AG10803 (cell line): ENCODE results near the gene CD99L2.

Experiments
- DNase-seq: peaks from one replicate; pipeline ENCODE4 v3.0.0; 2010; ENCODE audit warnings: low read depth
- H3K4me3 ChIP-seq: 2 replicates; pipeline ENCODE4 v1.5.1; 2011; ENCODE audit warnings: mild to moderate bottlenecking, low read length, control low read depth
- TF ChIP-seq, protein P1 (sequence below): conservative IDR thresholded peaks from 2 replicates; pipeline ENCODE4 v1.5.1; 2011; ENCODE audit warnings: mild to moderate bottlenecking, low read length, control low read depth, inconsistent platforms

CD99L2 gene

DNA sequence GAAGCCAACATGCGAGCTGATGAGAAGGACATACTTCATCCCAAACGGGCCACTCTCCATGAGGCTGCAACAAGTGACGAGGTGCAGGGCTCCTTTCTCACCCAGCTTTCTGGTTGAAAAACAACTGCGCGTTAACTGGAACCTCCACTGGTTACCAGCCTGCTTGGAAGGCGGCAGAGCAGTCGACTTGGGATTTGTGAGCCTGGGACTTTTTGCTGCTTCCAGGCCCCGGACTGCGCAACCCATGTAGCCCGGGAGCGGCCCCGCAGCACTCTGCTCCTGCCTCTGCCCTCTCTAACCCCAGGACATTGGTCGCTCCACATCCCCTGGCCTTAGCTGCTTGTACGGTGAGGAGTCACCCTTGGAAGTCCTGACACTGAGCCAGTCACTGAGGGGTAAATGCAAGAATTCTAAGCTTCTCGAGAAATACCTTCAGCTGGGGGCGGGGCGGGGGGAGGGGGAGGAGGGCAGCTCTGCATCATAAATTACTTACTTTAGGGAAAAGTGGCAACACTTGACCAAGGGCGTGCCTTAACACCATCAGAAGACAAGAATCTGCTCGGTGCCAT, 132.6 kb downstream of the CD99L2 start:
- no peak overlapping the region for H3K4me3 ChIP-seq
- no peak for DNase-seq
- TF ChIP-seq, protein P1, sequence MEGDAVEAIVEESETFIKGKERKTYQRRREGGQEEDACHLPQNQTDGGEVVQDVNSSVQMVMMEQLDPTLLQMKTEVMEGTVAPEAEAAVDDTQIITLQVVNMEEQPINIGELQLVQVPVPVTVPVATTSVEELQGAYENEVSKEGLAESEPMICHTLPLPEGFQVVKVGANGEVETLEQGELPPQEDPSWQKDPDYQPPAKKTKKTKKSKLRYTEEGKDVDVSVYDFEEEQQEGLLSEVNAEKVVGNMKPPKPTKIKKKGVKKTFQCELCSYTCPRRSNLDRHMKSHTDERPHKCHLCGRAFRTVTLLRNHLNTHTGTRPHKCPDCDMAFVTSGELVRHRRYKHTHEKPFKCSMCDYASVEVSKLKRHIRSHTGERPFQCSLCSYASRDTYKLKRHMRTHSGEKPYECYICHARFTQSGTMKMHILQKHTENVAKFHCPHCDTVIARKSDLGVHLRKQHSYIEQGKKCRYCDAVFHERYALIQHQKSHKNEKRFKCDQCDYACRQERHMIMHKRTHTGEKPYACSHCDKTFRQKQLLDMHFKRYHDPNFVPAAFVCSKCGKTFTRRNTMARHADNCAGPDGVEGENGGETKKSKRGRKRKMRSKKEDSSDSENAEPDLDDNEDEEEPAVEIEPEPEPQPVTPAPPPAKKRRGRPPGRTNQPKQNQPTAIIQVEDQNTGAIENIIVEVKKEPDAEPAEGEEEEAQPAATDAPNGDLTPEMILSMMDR, result no peak

DNA sequence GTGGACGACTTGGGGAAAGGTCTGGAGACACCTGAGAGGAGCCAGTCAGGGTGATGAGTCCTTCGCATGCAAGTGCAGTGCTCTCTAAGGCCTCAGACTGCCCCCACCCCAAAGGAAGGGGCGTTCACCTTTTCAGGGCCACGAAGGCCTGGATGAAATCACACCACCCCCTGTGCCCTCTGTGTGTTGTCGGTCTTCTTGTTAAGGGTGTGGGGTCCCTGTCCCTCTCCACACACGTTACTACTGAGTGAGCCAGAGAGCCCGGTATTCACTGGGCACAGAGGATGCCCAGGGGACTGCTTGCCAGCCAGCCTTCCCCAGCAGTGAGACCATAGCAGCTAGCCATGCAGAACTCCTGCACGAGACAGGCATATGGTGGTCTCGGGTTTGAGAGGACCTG, 133.2 kb downstream of the CD99L2 start:
- H3K4me3 ChIP-seq, result no peak overlapping the region
- TF ChIP-seq, protein P1, result no peak
- no peak for DNase-seq

DNA sequence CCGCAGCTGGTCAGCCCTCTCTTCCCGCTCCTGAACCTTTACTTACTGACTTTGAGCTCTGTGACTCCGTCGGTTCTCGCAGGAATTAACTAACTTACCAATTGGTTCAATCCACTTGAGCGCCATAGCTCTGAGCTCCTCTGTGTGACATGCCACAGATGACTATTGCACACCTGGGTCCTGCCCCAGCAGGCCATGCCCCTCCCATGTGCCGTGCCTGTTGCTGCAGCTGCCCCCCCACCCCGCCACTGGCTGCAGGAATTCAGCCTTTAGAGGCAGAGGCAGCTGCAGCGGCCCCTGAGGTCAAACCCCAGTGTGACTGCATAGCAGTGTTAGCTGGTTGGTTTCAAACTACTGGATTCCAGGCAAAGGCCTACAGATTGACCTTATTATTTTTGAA, 134.7 kb downstream of the CD99L2 start:
- TF ChIP-seq, protein P1, result no peak
- no peak overlapping the region for H3K4me3 ChIP-seq
- no peak for DNase-seq

DNA sequence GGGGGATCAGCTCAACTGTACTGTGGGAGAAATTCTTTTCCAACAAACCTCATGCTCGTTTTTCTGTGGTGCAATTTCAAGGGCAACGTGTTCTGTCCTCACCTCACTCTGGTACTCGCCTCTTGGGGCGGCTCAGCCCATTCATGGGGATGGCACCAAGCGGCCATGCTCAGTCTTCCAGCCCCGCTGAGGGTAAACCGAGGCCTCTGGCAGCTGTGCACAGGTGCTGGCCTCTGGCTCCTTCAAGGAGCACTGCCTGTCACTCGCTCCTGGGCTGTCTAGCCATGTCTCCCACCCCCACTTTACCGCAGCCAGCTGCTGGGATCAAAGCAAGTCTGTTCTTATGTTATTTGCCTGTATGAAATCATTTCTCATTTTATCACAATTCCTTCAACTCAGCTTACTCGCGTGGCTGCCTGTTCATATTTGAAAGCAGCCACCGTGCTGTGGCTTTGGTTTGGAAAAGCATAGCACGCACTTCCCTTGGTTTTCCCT, 135.1 kb downstream of the CD99L2 start:
- TF ChIP-seq, protein P1, result no peak
- H3K4me3 ChIP-seq, result no peak overlapping the region
- no peak for DNase-seq

DNA sequence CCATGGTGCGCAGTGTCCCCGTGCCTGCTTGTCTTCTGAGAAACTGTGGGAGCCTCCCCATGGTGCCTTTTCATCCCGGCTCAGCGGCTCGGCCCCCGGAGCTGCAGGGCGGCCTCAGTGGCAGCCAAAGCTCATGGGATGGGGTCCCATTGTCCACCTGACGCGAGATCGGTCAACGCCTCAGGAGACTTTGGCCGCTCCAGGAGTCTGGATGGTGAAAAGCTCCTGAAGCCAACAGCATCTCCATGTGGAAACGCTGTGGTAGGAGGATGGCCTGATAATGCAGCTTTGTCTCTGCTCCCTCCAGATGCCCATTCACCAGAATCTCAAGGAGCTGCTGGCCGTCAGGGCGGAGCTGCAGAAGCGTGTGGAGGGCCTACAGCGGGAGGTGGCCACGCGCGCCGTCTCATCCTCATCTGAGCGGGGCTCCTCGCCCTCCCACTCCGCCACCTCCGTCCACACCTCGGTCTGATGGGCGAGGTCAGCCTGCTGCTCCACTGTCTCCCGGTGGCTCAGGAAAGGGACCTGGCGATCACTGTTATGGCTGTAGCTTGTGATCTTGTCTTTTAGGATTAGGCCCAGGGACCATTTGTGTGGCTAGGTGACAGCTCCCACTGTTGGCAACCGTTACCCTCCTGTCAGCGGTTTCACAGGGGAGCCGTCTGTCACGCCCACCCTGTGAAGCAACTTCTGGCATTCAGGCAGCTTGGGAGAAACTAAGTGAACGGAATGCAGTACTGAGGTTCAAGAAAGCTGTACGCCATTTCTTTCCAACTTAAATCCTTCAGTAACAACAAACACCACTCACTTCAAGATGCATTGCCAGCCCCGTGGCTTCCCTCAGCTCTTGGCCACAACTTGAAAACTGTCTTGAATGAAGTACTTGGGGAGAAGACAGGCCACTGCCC, 136.0 kb downstream of the CD99L2 start:
- peak; percentile 15 for DNase-seq
- no peak overlapping the region for H3K4me3 ChIP-seq
- TF ChIP-seq, protein P1, result no peak

DNA sequence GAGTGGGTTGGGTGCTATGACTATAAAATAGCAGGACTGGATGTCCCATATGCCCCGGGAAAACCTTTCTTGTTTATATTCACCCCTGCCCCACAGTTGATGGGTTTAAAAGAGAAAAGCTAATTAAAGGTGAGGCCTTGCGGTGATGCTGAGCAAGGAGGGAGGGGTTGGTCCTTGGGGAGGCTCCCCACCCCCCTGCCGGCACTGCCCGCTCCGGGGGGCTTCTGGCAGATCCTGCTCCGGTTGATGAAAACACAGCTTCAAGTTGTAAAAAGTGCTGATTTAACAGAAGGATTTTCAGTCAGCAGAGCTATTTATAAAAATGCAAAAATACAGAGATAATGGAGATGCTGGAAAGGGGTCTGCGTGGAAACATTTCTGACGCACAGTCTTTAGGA, 136.7 kb downstream of the CD99L2 start:
- H3K4me3 ChIP-seq, result no peak overlapping the region
- TF ChIP-seq, protein P1, result no peak
- DNase-seq, result no peak
